H54 (cell line): ENCODE data around the gene TRPV3.

Experiments
- DNase-seq: peaks from one replicate; pipeline ENCODE4 v3.0.0; 2011; ENCODE audit warnings: low spot score, mixed read lengths; ENCODE audit not compliant: insufficient read length
- FAIRE-seq: peaks from 3 replicates; lab custom pipeline; 2011; peaks lifted over from hg19 to GRCh38; lab: Jason Lieb, UNC
- POLR2A ChIP-seq: IDR thresholded peaks from 2 replicates; pipeline ENCODE4 v1.6.1; 2011; ENCODE audit warnings: low read depth, mild to moderate bottlenecking, low read length

Gene TRPV3

DNA sequence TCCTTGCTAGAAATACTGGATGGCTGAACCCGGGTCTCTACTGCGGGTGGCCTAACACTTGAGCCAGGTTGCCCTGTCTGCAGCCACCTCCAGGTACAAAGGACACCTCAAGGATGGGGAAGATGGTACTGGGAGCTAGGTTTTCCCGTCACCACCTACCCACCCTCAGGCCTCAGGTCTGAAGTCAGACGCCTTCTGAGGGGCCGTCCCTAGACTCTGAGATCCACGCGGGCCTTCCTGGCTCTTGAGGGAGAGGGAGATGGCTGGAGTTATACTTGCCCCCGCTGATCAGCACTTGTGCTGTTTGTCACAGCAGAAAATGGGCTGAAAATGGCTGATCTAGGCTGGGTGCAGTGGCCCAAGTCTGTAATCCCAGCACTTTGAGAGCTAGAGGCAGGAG is 10.6 kb downstream of the TRPV3 start:
- no peak for TF ChIP-seq POLR2A
- FAIRE-seq: no peak
- DNase-seq: no peak

DNA sequence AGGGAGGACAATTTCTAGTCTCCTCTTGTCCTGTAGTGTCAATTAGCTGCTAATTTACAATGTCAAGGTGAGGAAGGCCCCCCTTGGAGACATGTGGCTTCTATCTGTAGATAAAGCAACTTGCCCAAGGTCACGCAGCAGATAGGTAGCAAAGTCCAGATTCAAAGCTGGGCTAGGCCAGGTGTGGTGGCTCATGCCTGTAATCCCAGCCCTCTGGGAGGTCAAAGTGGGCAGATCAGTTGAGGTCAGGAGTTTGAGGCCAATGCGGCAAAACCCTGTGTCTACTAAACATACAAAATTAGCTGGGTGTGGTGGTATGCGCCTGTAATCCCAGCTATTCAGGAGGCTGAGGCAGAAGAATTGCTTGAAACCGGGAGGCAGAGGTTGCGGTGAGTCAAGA is 11.1 kb downstream of the TRPV3 start:
- no peak for TF ChIP-seq POLR2A
- no peak for FAIRE-seq
- no peak for DNase-seq

DNA sequence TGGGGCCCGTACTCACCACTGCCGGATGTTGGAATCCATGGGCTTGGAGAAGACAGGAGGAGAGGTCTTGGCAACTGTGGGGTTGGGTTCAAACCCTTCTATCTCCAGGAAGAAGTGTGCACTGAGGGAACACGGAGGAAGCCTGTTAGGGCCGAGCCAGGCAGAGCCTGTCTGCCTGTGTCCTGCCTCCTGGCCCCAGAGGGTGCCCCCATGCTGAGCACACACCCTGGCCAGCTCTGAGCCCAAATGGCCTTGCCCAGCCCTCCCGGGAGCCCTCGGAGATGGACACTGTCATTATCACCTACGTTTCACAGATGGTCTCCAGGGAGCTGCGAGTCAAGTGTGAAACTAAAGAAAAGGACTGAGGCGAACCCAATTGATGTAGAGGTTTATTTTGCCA is 12.5 kb downstream of the TRPV3 start:
- FAIRE-seq: no peak
- no peak for TF ChIP-seq POLR2A
- DNase-seq: no peak

- DNase-seq (no peak), FAIRE-seq (no peak)
- TF ChIP-seq POLR2A: no peak
Observed at GRCh38 chr17:3544365-3544764, 13.2 kb downstream of the TRPV3 start.

DNA sequence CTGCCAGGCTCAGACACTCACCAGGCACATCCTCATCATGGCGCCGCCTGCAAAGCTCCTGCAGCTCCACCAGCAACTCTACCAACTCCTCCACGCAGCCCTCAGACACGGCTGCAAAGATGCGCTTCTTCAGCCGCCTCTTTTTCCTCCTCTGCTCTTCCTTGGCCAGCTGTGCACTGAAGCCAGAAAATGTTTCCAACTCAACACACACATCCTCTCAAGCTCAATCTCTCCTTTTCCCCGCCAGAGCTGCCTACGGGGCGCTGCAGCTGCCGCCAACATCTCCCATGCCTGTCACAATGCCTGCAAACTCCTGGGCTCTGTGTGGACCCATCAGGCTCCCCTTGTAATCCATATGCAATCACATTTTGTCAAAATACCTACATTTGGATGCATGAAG is 14.2 kb downstream of the TRPV3 start:
- no peak for TF ChIP-seq POLR2A
- no peak for FAIRE-seq
- DNase-seq: no peak

DNA sequence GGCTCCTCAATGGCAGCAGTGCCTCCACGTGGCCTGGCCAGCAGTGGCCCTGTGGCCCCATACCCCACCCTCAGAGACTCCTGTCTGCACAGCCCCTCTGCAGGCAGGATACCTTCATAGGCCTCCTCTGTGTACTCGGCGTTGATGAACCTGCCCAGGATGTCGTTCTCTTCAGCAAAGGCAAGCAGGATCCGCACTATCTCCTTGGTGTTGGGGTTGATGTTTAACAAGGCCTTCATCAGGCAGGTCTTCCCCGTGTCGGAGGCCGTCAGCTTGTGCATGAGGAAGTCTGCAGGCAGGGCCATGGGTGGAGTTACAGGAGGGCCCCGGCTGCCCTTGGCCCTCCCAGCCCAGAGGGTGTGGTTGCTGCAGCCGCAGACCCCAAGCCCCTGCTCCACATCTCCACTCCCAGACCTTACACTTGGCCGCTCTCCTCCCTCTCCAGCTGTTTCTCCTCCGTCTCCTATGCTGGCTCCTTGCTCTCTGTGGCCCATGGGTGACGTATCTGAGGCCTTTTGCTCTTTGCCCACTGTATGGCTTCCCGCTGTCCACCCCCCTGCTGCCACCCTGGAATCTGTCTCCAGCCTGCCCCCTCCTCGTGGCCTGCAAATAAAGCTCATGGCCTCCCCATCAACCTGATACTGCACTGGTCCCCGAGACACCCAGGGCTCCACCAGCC is 15.1 kb downstream of the TRPV3 start:
- no peak for TF ChIP-seq POLR2A
- FAIRE-seq: no peak
- DNase-seq: no peak

- no peak for FAIRE-seq
- no peak for TF ChIP-seq POLR2A
- no peak for DNase-seq
Observed at GRCh38 chr17:3539881-3540540, 17.6 kb downstream of the TRPV3 start.

GRCh38 chr17:3536716-3537115 is 20.9 kb downstream of the TRPV3 start:
- no peak for FAIRE-seq
- no peak for DNase-seq
- TF ChIP-seq POLR2A: no peak

GRCh38 chr17:3535253-3535995 is 22.2 kb downstream of the TRPV3 start:
- no peak for DNase-seq
- FAIRE-seq: no peak
- no peak for TF ChIP-seq POLR2A

- FAIRE-seq: no peak
Observed at GRCh38 chr17:3534881-3535252, 22.7 kb downstream of the TRPV3 start.

DNA sequence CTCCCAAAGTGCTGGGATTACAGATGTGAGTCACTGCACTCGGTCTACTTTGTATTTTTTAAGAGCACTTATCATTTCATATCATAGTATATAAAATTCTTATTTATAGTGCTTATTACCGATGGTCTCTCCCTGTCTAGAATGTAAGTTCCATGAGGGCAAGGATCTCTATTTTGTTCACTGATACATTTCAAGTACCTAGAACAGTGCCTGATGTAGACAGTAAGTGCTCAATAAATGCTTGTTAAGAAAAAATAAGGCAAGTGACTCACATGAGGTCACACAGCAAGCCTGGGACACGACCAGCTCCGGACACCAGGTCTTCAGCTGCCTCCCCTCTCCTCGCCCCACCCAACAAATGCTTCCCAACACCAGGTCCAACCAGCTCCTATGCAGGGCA is 23.9 kb downstream of the TRPV3 start:
- FAIRE-seq (no peak), DNase-seq (no peak)

More at GRCh38 chr17:3534881-3535252, 22.7 kb downstream of the TRPV3 start:
- peak; percentile 38 for DNase-seq
- TF ChIP-seq POLR2A: no peak

DNA sequence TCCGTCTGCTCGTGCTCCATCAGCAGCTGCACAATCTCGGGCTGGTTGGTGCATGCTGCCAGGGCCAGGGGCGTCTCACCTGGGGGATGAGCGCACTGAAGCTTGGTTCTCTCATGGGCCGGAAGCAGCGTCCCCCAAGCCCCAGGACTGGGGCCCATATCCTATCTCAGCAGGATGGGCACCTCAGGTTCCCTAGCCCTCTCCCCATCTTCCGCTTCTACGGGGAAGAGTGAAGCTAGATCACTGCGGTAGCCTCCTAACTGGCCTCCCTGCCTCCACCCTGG is 24.8 kb downstream of the TRPV3 start:
- no peak for FAIRE-seq
- no peak for TF ChIP-seq POLR2A

More for the DNA sequence above, 23.9 kb downstream of the TRPV3 start:
- no peak for TF ChIP-seq POLR2A

GRCh38 chr17:3532106-3532858 is 25.3 kb downstream of the TRPV3 start:
- FAIRE-seq (no peak), DNase-seq (no peak)
- no peak for TF ChIP-seq POLR2A

More for the DNA sequence above, 24.8 kb downstream of the TRPV3 start:
- no peak for DNase-seq
